Measurements from ENCODE around the gene FBLN7.
"Not testable (repeated sequence)": the region's sequence is repeated elsewhere in the genome, so short reads cannot be mapped to it uniquely, and the experiment has no call there.

Gene FBLN7

DNA sequence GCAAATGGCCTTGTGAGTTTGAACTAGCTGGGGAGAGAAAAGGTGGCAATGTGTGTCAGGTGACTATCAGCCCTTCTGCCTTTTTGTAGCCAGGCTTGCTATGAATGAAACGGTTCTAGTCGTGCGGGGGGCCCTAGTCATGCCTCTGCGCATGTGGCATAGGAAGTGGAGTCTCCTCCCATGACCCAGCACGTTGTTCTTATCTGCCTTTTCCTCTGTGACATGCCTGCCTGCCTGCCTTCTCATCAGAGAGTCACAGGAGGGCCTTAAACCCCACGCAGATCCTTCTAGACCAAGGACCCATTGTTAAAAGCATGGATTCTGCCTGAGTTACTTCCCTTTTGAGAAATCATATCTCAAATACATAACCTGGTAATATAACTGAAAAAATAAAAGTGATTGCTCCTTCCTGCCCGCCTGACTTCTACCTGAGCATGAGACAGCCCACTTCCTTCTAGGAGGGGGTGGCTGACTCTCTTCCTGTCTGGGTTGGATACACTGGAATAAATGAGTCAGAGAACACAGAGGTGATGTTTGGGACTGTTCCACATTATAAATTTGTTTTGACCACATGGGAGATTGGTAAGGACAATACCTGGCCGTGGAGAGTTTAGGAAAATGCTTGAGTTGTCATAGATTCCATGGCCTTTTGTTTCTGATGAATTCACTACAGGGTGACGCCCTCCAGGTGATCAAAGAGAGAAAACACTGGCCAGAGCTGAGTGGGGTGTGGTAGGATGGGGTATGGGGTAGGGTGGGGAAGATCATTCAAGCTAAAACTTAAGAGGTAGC is 49.8 kb downstream of the FBLN7 start:
- DNase-seq = no peak

DNA sequence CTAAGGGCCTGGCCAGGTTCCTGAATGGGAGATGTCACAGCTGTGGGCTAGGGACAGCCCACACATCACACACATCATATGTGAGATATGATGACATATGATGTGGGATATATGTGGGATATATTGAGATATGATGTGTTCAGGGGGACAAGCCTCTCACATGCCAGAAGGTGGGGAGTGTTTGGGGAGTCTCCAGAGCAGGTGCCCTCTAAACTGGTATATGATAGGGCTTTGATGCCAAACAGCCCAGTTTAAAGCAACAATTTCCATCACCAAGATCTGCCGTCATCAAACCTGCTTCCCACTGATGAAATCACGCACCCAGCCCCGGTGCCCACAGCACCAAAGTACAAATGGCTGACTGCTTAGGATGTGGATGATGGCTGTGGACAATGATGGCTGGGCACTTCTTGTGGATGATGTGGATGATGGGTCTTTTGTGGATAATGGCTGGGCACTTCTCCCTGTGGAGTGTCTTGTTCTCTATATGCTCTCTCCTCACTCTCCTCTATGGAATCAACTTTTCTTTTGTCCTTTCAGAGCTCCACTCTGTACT is 50.9 kb downstream of the FBLN7 start:
- DNase-seq = no peak

DNA sequence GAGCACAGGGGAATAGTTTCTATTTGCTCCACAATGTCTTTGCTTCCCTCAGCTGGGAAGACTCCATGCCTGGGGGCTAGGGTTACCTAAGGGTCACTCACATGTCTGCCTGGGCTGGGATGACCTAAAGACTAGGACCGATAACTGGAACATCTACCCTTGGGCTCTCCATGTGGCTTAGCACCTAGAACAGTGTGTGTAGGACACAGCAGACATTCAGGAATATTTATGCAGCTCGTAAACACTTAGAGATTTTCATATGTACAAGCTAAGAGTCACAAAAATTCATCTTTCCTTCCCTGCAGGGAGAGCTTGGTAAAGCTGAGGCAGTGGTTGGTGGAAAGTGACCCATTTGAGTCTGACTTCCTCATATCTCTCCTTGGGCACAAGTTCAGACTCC is 55.8 kb downstream of the FBLN7 start:
- DNase-seq = no peak

DNA sequence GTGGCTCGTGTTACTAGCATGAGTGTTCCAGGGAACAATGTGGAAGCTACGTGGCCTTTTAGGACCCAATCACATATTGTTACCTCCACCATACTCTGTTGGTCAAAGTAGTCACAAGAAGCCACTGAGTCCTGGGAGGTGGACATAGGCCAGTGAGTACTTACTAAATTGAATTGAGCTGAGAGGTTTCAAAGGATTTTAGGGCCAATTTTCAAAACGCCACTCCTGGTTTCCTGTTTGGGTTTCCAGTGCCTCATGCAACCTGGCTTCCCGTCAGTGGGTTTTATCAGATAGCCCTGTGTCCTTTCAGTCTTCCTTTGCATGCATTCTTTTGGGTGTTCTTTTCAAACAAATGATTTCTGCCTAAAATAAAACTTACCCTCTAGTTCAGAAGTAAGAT is 56.3 kb downstream of the FBLN7 start:
- no peak for DNase-seq

DNA sequence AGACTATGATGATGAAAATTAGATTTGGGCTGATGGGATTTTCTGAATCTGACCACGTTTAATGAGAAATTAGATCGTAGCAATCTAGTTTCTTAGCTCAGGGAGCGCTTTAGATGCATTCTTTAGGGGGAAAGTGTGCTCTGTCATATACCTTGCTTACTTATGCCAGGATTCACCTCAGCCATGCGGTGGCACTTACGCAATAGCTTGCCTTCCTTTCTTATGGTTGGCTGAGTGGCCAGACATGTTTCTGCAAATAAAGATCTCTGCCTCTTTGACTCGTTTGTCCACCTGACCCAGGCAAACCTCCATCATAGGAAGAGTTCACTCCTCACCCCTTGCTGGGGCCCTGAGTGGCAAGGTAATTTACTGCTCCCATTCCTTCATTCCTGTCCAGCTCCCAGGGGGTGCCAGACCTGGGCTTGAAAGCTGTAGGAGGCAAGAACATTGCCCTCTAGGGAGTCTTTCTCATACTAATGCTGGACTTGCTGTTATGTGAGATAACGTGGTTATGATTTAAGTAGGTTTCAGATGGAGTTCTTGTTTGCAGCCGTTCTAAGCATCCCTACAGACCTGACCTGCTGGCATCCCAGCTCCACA is 57.1 kb downstream of the FBLN7 start:
- DNase-seq = no peak

DNA sequence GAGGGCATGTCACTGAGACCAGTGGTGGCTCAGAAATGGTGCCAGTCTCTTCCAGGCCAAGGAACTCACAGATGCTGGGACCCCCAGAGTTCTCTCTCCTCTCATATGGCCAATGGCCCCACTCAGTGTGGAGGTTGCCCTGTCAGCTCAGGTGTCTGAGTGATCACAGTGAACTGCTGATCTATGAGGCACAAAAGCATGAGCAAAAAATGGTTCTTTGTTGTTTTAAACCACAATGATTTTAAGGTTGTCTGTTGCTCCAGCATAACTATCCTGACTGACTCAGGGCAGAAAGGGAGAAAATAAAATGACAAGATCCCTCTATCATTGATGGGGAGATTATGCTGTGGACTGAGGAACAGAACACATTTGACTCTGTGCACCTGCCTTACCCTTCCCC is 57.8 kb downstream of the FBLN7 start:
- DNase-seq = no peak

DNA sequence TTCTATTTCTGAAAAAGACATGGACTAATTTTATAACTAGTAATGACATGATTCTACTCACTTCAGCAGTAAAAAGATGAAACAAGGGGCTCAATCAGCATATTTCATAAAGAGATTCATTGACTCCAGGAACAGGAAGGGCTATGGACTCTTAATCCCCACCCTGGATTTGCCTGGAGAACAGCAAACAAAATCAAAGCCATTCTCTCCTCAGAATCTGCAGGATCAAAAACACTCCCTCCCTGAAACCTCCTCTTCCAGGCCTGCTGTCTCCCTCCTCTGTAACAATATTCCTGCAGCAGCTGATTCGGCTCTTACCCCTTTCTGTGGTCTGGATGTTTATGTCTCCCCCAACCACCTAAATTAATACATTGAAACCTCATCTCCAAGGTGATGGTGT is 59.7 kb downstream of the FBLN7 start:
- no peak for DNase-seq

DNA sequence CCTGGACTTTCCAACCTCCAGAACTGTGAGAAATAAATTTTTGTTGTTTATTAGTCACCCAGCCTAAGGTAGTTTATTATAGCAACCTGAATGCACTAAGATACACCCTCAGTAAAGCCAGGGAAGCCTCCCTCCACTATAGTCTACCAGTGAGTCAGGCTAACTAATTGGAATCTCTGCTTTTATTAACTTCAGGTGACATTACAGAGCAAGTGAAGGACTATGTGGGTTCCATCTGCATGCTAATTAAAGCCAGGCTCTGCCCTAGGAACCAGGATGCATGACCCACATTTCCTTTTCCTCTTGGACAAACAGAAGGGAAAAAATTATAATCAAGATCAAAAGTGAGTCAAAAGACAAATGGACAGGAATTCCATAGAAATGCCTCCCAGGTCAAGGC is 60.6 kb downstream of the FBLN7 start:
- no peak for DNase-seq

DNA sequence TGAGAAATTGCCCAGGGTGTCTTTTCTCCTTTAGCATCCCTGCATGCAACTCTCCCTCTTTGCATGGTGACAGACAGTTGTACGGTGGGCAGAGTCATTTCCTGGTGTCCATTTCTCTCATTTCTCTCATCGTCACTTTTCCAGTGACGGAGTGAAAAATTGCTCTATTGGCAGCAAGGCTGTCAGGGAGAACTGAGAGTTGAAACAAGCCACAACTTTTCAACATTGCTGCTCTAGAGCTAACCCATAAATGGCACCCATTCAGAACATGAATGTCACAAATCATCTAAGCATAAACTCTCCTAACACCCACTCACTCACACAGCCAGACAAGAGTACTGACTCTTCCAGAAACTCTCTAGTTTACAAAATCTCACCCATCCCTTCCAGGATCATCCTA is 61.0 kb downstream of the FBLN7 start:
- DNase-seq = no peak

DNA sequence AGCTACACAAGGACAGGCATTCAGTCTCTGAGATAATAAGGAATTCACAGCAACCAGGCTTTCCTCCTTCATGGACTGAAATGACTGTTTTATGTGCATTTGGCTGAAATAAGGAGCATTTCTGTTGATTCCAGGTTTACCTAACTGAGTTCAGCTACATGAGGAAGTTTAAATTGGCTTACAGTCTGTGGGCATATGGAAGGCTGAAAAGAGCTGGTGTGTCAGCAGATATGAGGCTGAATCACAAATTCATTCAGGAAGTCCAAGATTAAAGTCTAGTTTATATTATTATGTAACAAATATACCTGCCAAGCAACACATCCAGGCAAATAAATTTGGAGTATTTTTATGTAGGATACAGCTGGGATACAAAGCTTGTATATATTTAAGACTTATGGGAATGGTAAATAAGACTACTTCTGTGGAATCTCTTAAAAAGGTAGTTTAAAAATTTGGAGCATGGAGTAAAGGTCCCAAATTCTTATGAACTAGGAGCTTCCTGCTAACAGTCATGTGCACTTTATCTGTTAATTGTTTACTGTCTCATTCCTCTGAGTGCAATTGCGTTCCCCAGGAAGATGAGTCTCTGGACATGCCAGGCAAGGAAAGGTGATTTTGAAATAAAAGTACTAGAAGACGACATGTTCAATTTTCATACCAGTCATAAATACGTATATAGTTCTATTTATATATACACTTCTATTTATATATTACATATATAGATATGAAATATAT is 63.7 kb downstream of the FBLN7 start:
- DNase-seq = no peak

DNA sequence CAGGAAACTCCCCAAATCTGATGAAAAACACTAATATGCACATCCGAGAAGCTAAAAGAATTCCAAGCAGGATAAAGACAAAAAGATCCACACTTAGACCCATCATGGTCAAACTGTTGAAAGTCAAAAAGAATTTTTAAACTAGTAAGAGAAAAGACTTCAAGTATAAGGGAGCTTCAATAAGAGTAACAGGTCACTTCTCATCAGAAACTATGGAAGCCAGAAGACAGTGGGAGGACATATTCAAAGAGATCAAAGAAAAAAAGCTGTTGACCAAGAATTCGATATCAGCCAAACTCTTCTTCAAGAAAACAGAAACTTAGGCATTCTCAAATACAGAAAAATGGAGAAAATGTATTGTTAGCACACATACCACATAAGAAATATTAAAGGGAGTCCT is 66.2 kb downstream of the FBLN7 start:
- no peak for DNase-seq

DNA sequence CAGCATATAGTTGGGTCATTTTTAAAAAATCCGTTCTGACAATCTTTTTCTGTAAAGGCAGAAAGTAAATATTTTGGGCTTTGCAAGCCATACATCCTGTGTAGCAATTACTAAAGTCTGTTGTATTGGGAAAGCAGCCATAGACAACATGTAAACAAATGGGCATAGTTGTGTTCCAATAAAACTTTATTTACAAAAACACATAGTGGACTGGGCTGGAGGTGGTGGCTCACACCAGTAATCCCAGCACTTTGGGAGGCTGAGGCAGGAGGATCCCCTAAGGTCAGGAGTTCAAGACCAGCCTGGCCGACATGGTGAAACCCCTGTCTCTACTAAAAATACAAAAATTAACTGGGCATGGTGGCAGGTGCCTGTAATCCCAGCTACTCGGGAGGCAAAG is 69.7 kb downstream of the FBLN7 start:
- not testable (repeated sequence) for DNase-seq

DNA sequence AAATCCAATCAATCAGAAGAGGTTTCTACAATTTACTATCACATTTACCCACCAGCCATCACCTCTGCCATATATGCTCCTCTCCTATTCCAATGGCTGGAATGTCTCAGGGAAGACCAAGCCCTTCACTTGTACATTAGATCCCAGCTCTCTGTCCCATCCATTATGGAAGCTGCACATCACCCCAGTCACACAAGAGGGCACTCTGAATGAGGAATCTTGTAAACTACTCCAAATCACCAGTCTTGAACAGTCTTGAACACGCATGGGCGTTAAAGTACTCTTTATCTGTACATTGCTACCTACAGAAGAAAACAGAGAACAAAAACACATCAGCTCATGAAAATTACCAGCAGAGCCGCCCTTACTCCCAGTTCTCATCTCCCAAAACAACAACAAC is 78.0 kb downstream of the FBLN7 start:
- DNase-seq = no peak

DNA sequence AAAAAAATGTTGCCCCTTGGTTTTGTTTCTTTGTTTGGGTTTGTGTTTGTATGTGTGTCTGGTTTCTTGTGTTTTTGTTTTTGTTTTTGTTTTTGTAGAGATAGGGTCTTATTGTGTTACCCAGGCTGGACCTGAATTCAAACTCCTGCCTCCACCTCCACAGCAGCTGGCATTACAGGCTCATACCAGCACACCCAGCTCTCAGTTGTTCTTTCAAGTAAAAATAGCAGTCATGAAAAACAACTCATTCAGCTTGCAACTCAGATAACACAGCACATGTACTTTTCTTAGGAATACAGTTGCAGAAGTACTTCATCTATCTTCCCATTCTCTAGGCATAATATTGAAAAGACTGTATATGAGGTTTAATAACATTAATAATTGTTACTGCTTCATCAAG is 79.7 kb downstream of the FBLN7 start:
- DNase-seq = no peak

DNA sequence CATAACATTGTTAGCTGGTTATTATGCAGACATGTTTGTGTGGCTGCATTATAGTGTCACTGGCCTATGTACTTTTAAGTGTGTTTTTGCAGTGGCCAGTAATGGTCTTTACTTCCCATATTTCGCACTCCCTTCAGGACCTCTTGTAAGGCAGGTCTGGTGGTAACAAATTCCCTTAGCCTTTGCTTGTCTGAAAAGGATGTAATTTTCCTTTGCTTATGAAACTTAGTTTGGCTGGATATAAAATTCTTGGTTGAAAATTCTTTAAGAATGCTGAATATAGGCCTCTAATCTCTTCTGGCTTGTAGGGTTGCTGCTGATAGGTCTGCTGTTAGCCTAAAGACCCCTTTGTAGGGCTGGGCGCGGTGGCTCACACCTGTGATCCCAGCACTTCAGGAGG is 82.0 kb downstream of the FBLN7 start:
- DNase-seq = no peak

DNA sequence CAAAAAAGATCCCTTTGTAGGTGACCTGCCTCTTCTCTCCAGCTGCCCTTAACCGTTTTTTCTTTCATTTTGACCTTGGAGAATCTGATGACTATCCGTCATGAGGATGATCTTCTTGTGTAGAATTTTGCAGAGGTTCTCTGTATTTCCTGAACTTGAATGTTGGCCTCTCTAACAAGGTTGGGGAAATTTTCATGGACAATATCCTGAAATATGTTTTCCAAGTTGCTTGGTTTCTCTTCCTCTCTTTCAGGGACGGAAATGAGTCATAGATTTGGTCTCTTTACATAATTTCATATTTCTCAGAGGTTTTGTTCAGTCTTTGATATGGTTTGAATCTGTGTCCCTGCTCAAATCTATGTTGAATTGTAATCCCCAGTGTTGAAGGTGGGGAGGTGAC is 82.6 kb downstream of the FBLN7 start:
- no peak for DNase-seq

DNA sequence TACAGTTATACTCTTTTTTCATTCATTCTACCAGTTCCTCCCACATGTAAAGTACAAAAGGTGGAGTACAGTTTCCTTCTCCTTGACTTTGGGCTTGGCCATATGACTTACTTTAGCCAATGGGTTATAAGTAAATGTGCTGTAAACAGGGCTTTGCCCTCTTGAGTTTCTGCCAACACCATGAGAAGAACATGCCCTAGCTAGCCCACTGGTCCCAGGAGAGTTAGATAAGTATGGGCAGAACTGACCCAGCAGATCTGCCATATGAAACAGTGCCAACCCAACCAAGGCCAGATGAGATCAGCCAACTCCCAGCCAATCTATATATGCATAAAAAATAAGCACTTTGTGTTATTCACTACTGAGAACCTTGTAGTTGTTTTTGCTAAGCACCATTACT is 91.2 kb downstream of the FBLN7 start:
- no peak for DNase-seq

DNA sequence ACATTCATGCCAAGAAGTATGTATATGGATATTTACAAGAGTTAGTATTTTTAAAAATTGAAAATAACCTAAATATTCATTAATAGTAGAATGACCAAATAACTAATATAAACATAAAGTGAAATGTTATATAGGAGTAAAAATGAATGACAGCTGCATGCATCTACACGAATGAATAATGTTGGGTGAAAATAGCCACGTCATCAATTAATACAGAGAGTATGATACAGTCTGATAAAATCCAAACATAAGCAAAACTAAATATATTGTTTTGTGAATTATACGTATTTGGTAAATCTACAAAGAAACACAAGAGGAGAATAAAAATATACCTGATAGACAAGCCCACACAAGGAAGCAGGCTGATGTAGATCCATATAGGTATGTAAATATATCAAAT is 92.2 kb downstream of the FBLN7 start:
- no peak for DNase-seq

Measured in NCI-H748 treated with DMSO at 0.1 percent for 48 hours (cell line).